ENCODE data around the gene ANKRD65. TPM values are rescaled to one million over a fixed set of nuclear protein-coding genes. Genes with fewer than 3 reads are reported as not detected.

ANKRD65 gene
- total RNA-seq, 2 donors from 2014 or later: 11.2 to 15.5 TPM

- TF ChIP-seq POLR2A (IDR thresholded peaks at IDR 0.05) (no peak), CTCF (IDR thresholded peaks at IDR 0.05) (no peak)
- 93% methylated on average over 5 of the region's 8 CpGs; no CpG with 5 or more reads in 1 of the 2 donors for WGBS, 2 donors
- no peak for ATAC-seq
These were observed 39.8 kb downstream of the ANKRD65 start for GRCh38 chr1:1381294-1381693.

GRCh38 chr1:1380860-1381259 lies 40.2 kb downstream of the ANKRD65 start:
- intact Hi-C loops (cut with DNase I): no loop called here
- no peaks in the 10 kb centered on the region for H3K27me3 ChIP-seq
- no peak for DNase-seq
- WGBS, 2 donors: 91% methylated on average over 16 of the region's 16 CpGs; no CpG with 5 or more reads in 1 of the 2 donors
- no peaks in the 10 kb centered on the region for H3K9me3 ChIP-seq
- ATAC-seq: no peak
- peaks cover 0 to 1% of the 10 kb centered on the region in 2 donors for H3K36me3 ChIP-seq (replicated peaks in 1 of 2; ENCODE audit: insufficient read depth in 1 of 2, low read depth in 2 of 2)
- no peak overlapping the region for H3K4me3 ChIP-seq
- H3K4me1 ChIP-seq: peaks cover 6% of the 10 kb centered on the region
- H3K27ac ChIP-seq: no peak overlapping the region
- TF ChIP-seq POLR2A (IDR thresholded peaks at IDR 0.05): no peak
- TF ChIP-seq CTCF (IDR thresholded peaks at IDR 0.05): no peak

More at GRCh38 chr1:1381294-1381693, 39.8 kb downstream of the ANKRD65 start:
- no peak overlapping the region for H3K27ac ChIP-seq
- no peak for DNase-seq
- H3K9me3 ChIP-seq: no peaks in the 10 kb centered on the region
- intact Hi-C loops (cut with DNase I): no loop called here
- H3K36me3 ChIP-seq (replicated peaks in 1 of 2; ENCODE audit: insufficient read depth in 1 of 2, low read depth in 2 of 2): peaks cover 2 to 3% of the 10 kb centered on the region in 2 donors
- H3K4me3 ChIP-seq: no peak overlapping the region
- peaks cover 2% of the 10 kb centered on the region for H3K4me1 ChIP-seq
- H3K27me3 ChIP-seq: no peaks in the 10 kb centered on the region

- no peaks in the 10 kb centered on the region for H3K36me3 ChIP-seq (replicated peaks in 1 of 2; ENCODE audit: insufficient read depth in 1 of 2, low read depth in 2 of 2)
- ATAC-seq (no peak), DNase-seq (no peak)
- peaks cover 24% of the 10 kb centered on the region for H3K4me1 ChIP-seq
- 90 to 93% methylated on average over 16 of the region's 16 CpGs for WGBS, 2 donors
- TF ChIP-seq POLR2A (IDR thresholded peaks at IDR 0.05) (no peak), CTCF (IDR thresholded peaks at IDR 0.05) (no peak)
- no peak overlapping the region for H3K4me3 ChIP-seq
- intact Hi-C loops (cut with DNase I): no loop called here
- H3K27me3 ChIP-seq: no peaks in the 10 kb centered on the region
- no peak overlapping the region for H3K27ac ChIP-seq
- no peaks in the 10 kb centered on the region for H3K9me3 ChIP-seq
These were observed 43.4 kb downstream of the ANKRD65 start for GRCh38 chr1:1377540-1378205.

GRCh38 chr1:1376551-1377226 lies 44.4 kb downstream of the ANKRD65 start:
- Histone ChIP-seq H3K9me3 (no peaks in the 10 kb centered on the region), H3K4me3 (no peak overlapping the region), H3K27ac (peak overlapping the region in 1 of 4 donors; percentile 96), H3K4me1 (peaks cover 33% of the 10 kb centered on the region), H3K36me3 (replicated peaks in 1 of 2; ENCODE audit: insufficient read depth in 1 of 2, low read depth in 2 of 2) (no peaks in the 10 kb centered on the region), H3K27me3 (no peaks in the 10 kb centered on the region)
- no peak for DNase-seq
- no peak for ATAC-seq
- intact Hi-C loops (cut with DNase I): no loop called here
- TF ChIP-seq CTCF (IDR thresholded peaks at IDR 0.05) (no peak), POLR2A (IDR thresholded peaks at IDR 0.05) (no peak)
- 82 to 89% methylated on average over 10 of the region's 10 CpGs for WGBS, 2 donors

Measured in body of pancreas (tissue), 4 donors.